ENCODE data around the gene CARMIL1. TPM values are rescaled to one million over a fixed set of nuclear protein-coding genes. Genes with fewer than 3 reads are reported as not detected.

CARMIL1 gene
- total RNA-seq, 2 donors from 2014 or later, result 28.7 to 31.6 TPM

DNA sequence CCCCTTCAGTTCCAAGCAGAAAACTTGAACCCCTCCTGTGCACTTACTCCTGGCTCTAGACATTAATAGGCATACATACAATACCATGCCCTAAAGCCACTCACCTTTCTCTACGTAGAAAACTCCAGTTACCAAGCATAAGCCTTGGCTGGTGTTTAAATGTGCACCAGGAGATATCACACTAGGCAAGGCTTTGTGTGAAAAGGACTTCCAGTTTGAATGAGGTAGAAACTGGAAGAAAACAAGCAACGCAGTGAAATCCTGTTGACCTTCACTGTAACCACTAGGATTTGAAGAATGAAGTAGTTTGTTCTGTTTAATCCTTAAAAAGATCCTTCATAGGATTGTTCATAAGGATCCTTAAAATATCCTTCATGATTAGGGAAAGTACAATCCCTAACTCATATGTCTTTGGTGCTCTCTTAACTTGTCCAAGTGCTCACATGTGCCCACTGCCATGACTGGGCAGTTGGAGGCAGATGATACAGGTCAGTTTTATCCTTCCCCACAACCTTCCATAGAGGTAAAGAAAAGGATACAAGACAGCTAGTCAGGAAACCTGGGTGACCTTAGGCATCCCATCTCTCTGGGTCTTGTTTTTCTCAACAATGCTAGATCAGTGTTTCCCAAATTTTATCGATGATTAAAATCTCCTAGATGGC is 363.6 kb downstream of the CARMIL1 start:
- 89 to 100% methylated on average over 1 to 3 of the region's 3 CpGs for WGBS, 2 experiments (ENCODE audit: insufficient coverage in 1 of 2, insufficient read length in 1 of 2)
- peaks cover 7% of the 10 kb centered on the region for H3K4me1 Mint-ChIP-seq
- H3K36me3 Mint-ChIP-seq (ENCODE audit: low read depth), result no peaks in the 10 kb centered on the region
- peaks cover 47% of the 10 kb centered on the region for H3K27me3 Mint-ChIP-seq (ENCODE audit: insufficient read depth)
- peaks cover 15% of the 10 kb centered on the region for H3K27me3 ChIP-seq (ENCODE audit: control insufficient read depth, insufficient read depth, low read length, poor library complexity, severe bottlenecking)
- no peaks in the 10 kb centered on the region for H3K9me3 Mint-ChIP-seq
- no peak overlapping the region for H3K27ac ChIP-seq (ENCODE audit: low read depth, low read length)
- H3K27ac Mint-ChIP-seq, result no peak overlapping the region
- H3K9ac ChIP-seq (ENCODE audit: extremely low read depth, low read length, poor library complexity, severe bottlenecking), result no peak overlapping the region
- no peak overlapping the region for H3K4me3 ChIP-seq (ENCODE audit: low read length)
- no peak overlapping the region for H3K4me3 Mint-ChIP-seq
- no peaks in the 10 kb centered on the region for H3K9me3 ChIP-seq (ENCODE audit: control insufficient read depth, low read length)
- no peak for DNase-seq
- H3K4me1 ChIP-seq (ENCODE audit: control insufficient read depth, insufficient read depth, low read length), result no peaks in the 10 kb centered on the region
- H3K36me3 ChIP-seq (ENCODE audit: control insufficient read depth, insufficient read depth, low read length), result no peaks in the 10 kb centered on the region
- TF ChIP-seq, protein P1, sequence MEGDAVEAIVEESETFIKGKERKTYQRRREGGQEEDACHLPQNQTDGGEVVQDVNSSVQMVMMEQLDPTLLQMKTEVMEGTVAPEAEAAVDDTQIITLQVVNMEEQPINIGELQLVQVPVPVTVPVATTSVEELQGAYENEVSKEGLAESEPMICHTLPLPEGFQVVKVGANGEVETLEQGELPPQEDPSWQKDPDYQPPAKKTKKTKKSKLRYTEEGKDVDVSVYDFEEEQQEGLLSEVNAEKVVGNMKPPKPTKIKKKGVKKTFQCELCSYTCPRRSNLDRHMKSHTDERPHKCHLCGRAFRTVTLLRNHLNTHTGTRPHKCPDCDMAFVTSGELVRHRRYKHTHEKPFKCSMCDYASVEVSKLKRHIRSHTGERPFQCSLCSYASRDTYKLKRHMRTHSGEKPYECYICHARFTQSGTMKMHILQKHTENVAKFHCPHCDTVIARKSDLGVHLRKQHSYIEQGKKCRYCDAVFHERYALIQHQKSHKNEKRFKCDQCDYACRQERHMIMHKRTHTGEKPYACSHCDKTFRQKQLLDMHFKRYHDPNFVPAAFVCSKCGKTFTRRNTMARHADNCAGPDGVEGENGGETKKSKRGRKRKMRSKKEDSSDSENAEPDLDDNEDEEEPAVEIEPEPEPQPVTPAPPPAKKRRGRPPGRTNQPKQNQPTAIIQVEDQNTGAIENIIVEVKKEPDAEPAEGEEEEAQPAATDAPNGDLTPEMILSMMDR (conservative IDR thresholded peaks at IDR 0.05), result no peak

DNA sequence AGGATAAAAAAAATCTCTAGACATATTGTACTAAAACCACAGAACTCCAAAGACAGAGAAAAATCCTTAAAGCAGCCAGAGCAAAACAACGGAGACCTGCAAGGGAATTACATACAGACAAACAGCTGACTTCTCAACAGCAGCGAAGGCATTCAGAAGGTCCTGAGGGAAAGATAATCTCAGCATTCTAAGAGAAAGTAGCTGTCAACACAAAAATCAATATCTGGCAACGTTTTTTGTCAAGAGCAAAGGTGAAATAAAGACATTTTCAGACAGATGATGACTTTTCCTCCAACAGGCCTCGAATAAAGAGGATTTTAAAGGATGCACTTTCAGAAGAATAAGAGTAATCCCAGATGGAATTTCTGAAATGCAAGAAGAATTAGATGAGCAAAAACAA is 366.7 kb downstream of the CARMIL1 start:
- TF ChIP-seq, protein P1 (conservative IDR thresholded peaks at IDR 0.05), result no peak
- Mint-ChIP-seq H3K36me3 (ENCODE audit: low read depth) (no peaks in the 10 kb centered on the region), H3K4me3 (no peak overlapping the region), H3K9me3 (no peaks in the 10 kb centered on the region), H3K27ac (no peak overlapping the region), H3K27me3 (ENCODE audit: insufficient read depth) (peaks cover 52% of the 10 kb centered on the region), H3K4me1 (peaks cover 5% of the 10 kb centered on the region)
- no peaks in the 10 kb centered on the region for H3K9me3 ChIP-seq (ENCODE audit: control insufficient read depth, low read length)
- no peak overlapping the region for H3K9ac ChIP-seq (ENCODE audit: extremely low read depth, low read length, poor library complexity, severe bottlenecking)
- no peak overlapping the region for H3K4me3 ChIP-seq (ENCODE audit: low read length)
- no peaks in the 10 kb centered on the region for H3K4me1 ChIP-seq (ENCODE audit: control insufficient read depth, insufficient read depth, low read length)
- no peak overlapping the region for H3K27ac ChIP-seq (ENCODE audit: low read depth, low read length)
- H3K36me3 ChIP-seq (ENCODE audit: control insufficient read depth, insufficient read depth, low read length), result no peaks in the 10 kb centered on the region
- DNase-seq, result no peak
- H3K27me3 ChIP-seq (ENCODE audit: control insufficient read depth, insufficient read depth, low read length, poor library complexity, severe bottlenecking), result peaks cover 45% of the 10 kb centered on the region
- WGBS, 2 experiments (ENCODE audit: insufficient coverage in 1 of 2, insufficient read length in 1 of 2), result 15 to 73% methylated on average over 1 to 4 of the region's 4 CpGs

DNA sequence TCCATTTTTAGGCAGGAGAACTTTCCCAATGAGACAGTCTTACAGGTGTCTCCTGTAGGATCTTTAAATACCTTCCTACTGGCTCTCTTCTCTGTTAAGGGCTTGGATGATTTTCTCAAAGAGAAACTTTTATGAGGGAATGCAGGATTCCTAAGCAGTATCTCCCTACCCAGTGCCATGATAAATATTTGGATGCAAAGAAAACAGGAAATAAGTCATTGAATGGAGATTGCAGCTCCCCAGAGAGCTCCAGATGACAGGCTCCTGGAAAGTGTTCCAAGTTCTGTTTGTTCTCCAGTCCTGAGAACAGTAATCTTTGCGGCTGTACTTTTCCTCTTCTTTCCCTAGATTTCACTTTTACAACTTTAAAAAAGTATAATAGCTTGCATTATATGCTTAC is 370.4 kb downstream of the CARMIL1 start:
- H3K9ac ChIP-seq (ENCODE audit: extremely low read depth, low read length, poor library complexity, severe bottlenecking), result no peak overlapping the region
- H3K27ac ChIP-seq (ENCODE audit: low read depth, low read length), result no peak overlapping the region
- DNase-seq, result no peak
- Mint-ChIP-seq H3K27ac (no peak overlapping the region), H3K9me3 (no peaks in the 10 kb centered on the region), H3K36me3 (ENCODE audit: low read depth) (no peaks in the 10 kb centered on the region), H3K4me1 (peaks cover 10% of the 10 kb centered on the region), H3K4me3 (no peak overlapping the region), H3K27me3 (ENCODE audit: insufficient read depth) (peaks cover 53% of the 10 kb centered on the region)
- no peak overlapping the region for H3K4me3 ChIP-seq (ENCODE audit: low read length)
- no peaks in the 10 kb centered on the region for H3K4me1 ChIP-seq (ENCODE audit: control insufficient read depth, insufficient read depth, low read length)
- 100% methylated on average over 1 of the region's 1 CpG; no CpG with 5 or more reads in 1 of the 2 experiments for WGBS, 2 experiments (ENCODE audit: insufficient coverage in 1 of 2, insufficient read length in 1 of 2)
- H3K36me3 ChIP-seq (ENCODE audit: control insufficient read depth, insufficient read depth, low read length), result no peaks in the 10 kb centered on the region
- TF ChIP-seq, protein P1 (conservative IDR thresholded peaks at IDR 0.05), result no peak
- no peaks in the 10 kb centered on the region for H3K9me3 ChIP-seq (ENCODE audit: control insufficient read depth, low read length)
- H3K27me3 ChIP-seq (ENCODE audit: control insufficient read depth, insufficient read depth, low read length, poor library complexity, severe bottlenecking), result peaks cover 72% of the 10 kb centered on the region

Measured in endodermal cell (in vitro differentiated cells).